Natural killer cell treated with Interleukin-12 subunit alpha and Interleukin-12 subunit beta and Interleukin-15 and Interleukin-18, amount 100 ng/mL, for 72 hours (primary cell): ENCODE results near the gene AMHR2. TPM values are rescaled to one million over a fixed set of nuclear protein-coding genes. Genes with fewer than 3 reads are reported as not detected.

Experiments used
- total RNA-seq, 2 donors: library from RNA; stranded (reverse); gene quantifications; one replicate each; pipeline ENCODE4 v1.2.3, GENCODE V29; 2022

Gene AMHR2
- total RNA-seq, 2 donors from 2014 or later = not detected

Other genes with a start within 250 kb of the AMHR2 start
- gene ZNF740, start 243.1 kb upstream of the AMHR2 start, total RNA-seq = 10 to 100 TPM; 34.6 to 53.1 TPM
- gene CSAD, start 242.9 kb upstream of the AMHR2 start, total RNA-seq = 10 to 100 TPM; 26.0 to 43.2 TPM
- gene ITGB7, start 216.6 kb upstream of the AMHR2 start, total RNA-seq = 10 to 100 TPM; 53.0 to 81.0 TPM
- gene RARG, start 191.6 kb upstream of the AMHR2 start, total RNA-seq = 10 to 100 TPM in 1 of 2 donors, 1 to 10 TPM in 1; 5.8 to 13.3 TPM
- 100 to 1,000 TPM in 1 of 2 donors, 10 to 100 TPM in 1; 35.2 to 127 TPM for gene ESPL1, start 155.6 kb upstream of the AMHR2 start, total RNA-seq
- gene PFDN5, start 128.3 kb upstream of the AMHR2 start, total RNA-seq = 100 to 1,000 TPM; 199 to 233 TPM
- 10 to 100 TPM; 55.8 to 72.9 TPM for gene MYG1, start 124.2 kb upstream of the AMHR2 start, total RNA-seq
- 10 to 100 TPM; 56.7 to 96.2 TPM for gene AAAS, start 102.2 kb upstream of the AMHR2 start, total RNA-seq
- not detected for gene SP7, start 87.5 kb upstream of the AMHR2 start, total RNA-seq
- 10 to 100 TPM; 56.8 to 68.1 TPM for gene SP1, start 43.7 kb upstream of the AMHR2 start, total RNA-seq
- 100 to 1,000 TPM; 206 to 353 TPM for gene PRR13, start 17.9 kb downstream of the AMHR2 start, total RNA-seq
- 100 to 1,000 TPM; 641 to 747 TPM for gene PCBP2, start 28.2 kb downstream of the AMHR2 start, total RNA-seq
- gene MAP3K12, start 75.6 kb downstream of the AMHR2 start, total RNA-seq = 10 to 100 TPM; 13.1 to 13.3 TPM
- 10 to 100 TPM; 33.8 to 56.7 TPM for gene TARBP2, start 77.4 kb downstream of the AMHR2 start, total RNA-seq
- 1 to 10 TPM in 1 of 2 donors, not detected in 1; 1.9 TPM for gene NPFF, start 83.6 kb downstream of the AMHR2 start, total RNA-seq
- 10 to 100 TPM; 36.4 to 39.4 TPM for gene ATF7, start 202.5 kb downstream of the AMHR2 start, total RNA-seq